Prostate gland (tissue), 2 donors: ENCODE results near the gene ENGASE. TPM values are rescaled to one million over a fixed set of nuclear protein-coding genes. Genes with fewer than 3 reads are reported as not detected.

ENCODE experiments used
- DNase-seq: peaks from one replicate; pipeline ENCODE4 v3.0.0-alpha.2; 2019; ENCODE audit warnings: low spot score
- H3K27ac ChIP-seq, 2 donors: fragments of 200-600 bp; sonication (generic); 2 replicates each; pipeline ENCODE4 v1.5.1; 2017 to 2019
- H3K27me3 ChIP-seq: fragments of 200-600 bp; sonication (generic); replicated peaks from 2 replicates; pipeline ENCODE4 v1.5.1; 2019; ENCODE audit not compliant: insufficient read depth
- H3K36me3 ChIP-seq, 2 donors: fragments of 200-600 bp; sonication (generic); 1 replicate in 1 of 2; 2 replicates in 1 of 2; pipeline versions ENCODE4 v1.5.1 to v1.8.1; 2017 to 2019
- H3K4me1 ChIP-seq: fragments of 200-600 bp; sonication (generic); replicated peaks from 2 replicates; pipeline ENCODE4 v1.5.1; 2019
- H3K4me3 ChIP-seq, 2 donors: fragments of 200-600 bp; sonication (generic); 2 replicates each; pipeline ENCODE4 v1.5.1; 2017 to 2019
- H3K9me3 ChIP-seq: fragments of 200-600 bp; sonication (generic); 2 replicates; pipeline ENCODE4 v1.5.1; 2017
- POLR2A ChIP-seq: fragments of 450-650 bp; IDR thresholded peaks from one replicate; pipeline ENCODE4 v1.6.1; 2016; ENCODE audit warnings: antibody characterized with exemption, mild to moderate bottlenecking
- POLR2AphosphoS5 ChIP-seq: sonication (generic); formaldehyde crosslinking; IDR thresholded peaks from one replicate; pipeline ENCODE4 v1.6.1; 2017; ENCODE audit warnings: antibody characterized with exemption
- WGBS: methylation state at CpG from one replicate; pipeline ENCODE4 v1.1.5; 2018; 5-methylcytosine and 5-hydroxymethylcytosine counted together
- intact Hi-C: fragments of 100-400 bp; cut with DNase I; formaldehyde crosslinking; loops from one replicate; pipeline ENCODE4 v1.14.2; 2022
- total RNA-seq, 2 donors: library from RNA; depleted of rRNA; stranded (reverse); fragments of >200 nt; gene quantifications; one replicate each; pipeline ENCODE4 v1.1.0, GENCODE V29; 2016
- TF ChIP-seq, protein P1 (sequence below), 4 experiments: fragments of 200-600 bp in 2 of 4; fragments of 450-650 bp in 2 of 4; sonication (generic) in 2 of 4; IDR thresholded peaks; 1 replicate in 3 of 4; 2 replicates in 1 of 4; pipeline ENCODE4 v1.5.1; 2016 to 2019; ENCODE audit warnings: antibody characterized with exemption in 4 of 4, mild to moderate bottlenecking in 2 of 4, moderate library complexity in 2 of 4

The ENGASE gene
- total RNA-seq, 2 donors from 2014 or later: 19.4 to 45.7 TPM

GRCh38 chr17:79084291-79085153 lies 9.9 kb downstream of the ENGASE start:
- WGBS: 93% methylated on average over 31 of the region's 31 CpGs
- TF ChIP-seq POLR2AphosphoS5 (no peak), POLR2A (no peak)
- TF ChIP-seq, protein P1, sequence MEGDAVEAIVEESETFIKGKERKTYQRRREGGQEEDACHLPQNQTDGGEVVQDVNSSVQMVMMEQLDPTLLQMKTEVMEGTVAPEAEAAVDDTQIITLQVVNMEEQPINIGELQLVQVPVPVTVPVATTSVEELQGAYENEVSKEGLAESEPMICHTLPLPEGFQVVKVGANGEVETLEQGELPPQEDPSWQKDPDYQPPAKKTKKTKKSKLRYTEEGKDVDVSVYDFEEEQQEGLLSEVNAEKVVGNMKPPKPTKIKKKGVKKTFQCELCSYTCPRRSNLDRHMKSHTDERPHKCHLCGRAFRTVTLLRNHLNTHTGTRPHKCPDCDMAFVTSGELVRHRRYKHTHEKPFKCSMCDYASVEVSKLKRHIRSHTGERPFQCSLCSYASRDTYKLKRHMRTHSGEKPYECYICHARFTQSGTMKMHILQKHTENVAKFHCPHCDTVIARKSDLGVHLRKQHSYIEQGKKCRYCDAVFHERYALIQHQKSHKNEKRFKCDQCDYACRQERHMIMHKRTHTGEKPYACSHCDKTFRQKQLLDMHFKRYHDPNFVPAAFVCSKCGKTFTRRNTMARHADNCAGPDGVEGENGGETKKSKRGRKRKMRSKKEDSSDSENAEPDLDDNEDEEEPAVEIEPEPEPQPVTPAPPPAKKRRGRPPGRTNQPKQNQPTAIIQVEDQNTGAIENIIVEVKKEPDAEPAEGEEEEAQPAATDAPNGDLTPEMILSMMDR (IDR thresholded peaks at IDR 0.05): no peak
- Histone ChIP-seq H3K9me3 (no peaks in the 10 kb centered on the region), H3K4me3 (no peak overlapping the region), H3K4me1 (no peaks in the 10 kb centered on the region), H3K27ac (no peak overlapping the region), H3K27me3 (no peaks in the 10 kb centered on the region), H3K36me3 (peaks cover 0 to 15% of the 10 kb centered on the region in 2 donors)
- no peak for DNase-seq
- intact Hi-C loops: loop anchor here (5.0 to 10.0 kb wide), 2 partner anchors 103 to 620 kb away; no protein-coding TSS in a partner anchor

GRCh38 chr17:79085154-79085920 lies 10.7 kb downstream of the ENGASE start:
- Histone ChIP-seq H3K36me3 (peaks cover 0 to 11% of the 10 kb centered on the region in 2 donors), H3K27me3 (no peaks in the 10 kb centered on the region), H3K4me1 (no peaks in the 10 kb centered on the region), H3K27ac (no peak overlapping the region), H3K4me3 (no peak overlapping the region), H3K9me3 (no peaks in the 10 kb centered on the region)
- TF ChIP-seq POLR2AphosphoS5 (no peak), POLR2A (no peak)
- TF ChIP-seq, protein P1 (IDR thresholded peaks at IDR 0.05): no peak
- intact Hi-C loops: loop anchor here (5.0 to 10.0 kb wide), 2 partner anchors 102 to 619 kb away; no protein-coding TSS in a partner anchor
- 81% methylated on average over 21 of the region's 30 CpGs for WGBS
- DNase-seq: no peak

DNA sequence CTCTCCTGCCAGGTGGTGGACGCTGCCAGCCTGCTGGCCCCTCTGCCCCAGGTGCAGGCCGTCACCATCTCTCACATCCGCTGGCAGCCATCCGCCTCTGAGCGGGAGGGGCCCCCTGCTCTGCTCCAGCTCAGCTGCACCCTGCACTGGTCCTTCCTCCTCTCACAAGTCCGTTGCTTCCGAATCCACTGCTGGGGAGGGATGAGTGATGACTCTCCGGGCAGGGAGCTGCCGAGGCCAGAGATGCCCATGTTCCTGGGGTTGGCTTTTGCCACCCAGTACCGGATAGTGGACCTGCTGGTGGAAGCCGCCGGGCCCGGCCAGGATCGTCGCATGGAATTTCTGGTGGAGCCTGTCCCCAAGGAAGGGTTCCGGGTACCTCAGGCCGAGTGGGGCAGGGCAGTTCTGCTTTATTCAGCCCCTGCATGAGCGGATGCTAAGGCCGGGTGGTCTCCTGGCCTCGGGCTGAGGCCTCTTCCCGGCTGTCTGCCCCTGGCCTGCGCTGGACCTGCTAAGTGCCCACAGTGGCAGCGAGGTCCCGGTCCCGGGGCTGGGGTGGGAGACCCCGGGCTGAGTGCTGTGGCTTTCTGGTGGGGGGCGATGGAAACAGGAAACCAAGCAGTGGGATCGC lies 11.4 kb downstream of the ENGASE start:
- Histone ChIP-seq H3K27ac (no peak overlapping the region), H3K36me3 (peaks cover 0 to 7% of the 10 kb centered on the region in 2 donors), H3K9me3 (no peaks in the 10 kb centered on the region), H3K4me3 (no peak overlapping the region), H3K4me1 (no peaks in the 10 kb centered on the region), H3K27me3 (no peaks in the 10 kb centered on the region)
- 90% methylated on average over 27 of the region's 28 CpGs for WGBS
- no peak for DNase-seq
- TF ChIP-seq POLR2AphosphoS5: no peak
- TF ChIP-seq, protein P1 (IDR thresholded peaks at IDR 0.05): no peak
- intact Hi-C loops: loop anchor here (2.0 to 10.0 kb wide), 3 partner anchors 101 to 619 kb away; no protein-coding TSS in a partner anchor

- H3K9me3 ChIP-seq: no peaks in the 10 kb centered on the region
- intact Hi-C loops: loop anchor here (2.0 to 10.0 kb wide), 3 partner anchors 100 to 618 kb away; no protein-coding TSS in a partner anchor
- no peaks in the 10 kb centered on the region for H3K4me1 ChIP-seq
- no peak overlapping the region for H3K27ac ChIP-seq
- H3K36me3 ChIP-seq: peaks cover 0 to 7% of the 10 kb centered on the region in 2 donors
- TF ChIP-seq POLR2AphosphoS5: no peak
- TF ChIP-seq, protein P1 (IDR thresholded peaks at IDR 0.05): no peak
- no peak for TF ChIP-seq POLR2A
- no peaks in the 10 kb centered on the region for H3K27me3 ChIP-seq
- 80% methylated on average over 29 of the region's 33 CpGs for WGBS
- no peak for DNase-seq
- no peak overlapping the region for H3K4me3 ChIP-seq
These were observed 12.2 kb downstream of the ENGASE start for GRCh38 chr17:79086609-79087427.
